ENCODE measurements around the gene RPN1.
"Not testable (repeated sequence)": the region's sequence is repeated elsewhere in the genome, so short reads cannot be mapped to it uniquely, and the experiment has no call there.

DNA sequence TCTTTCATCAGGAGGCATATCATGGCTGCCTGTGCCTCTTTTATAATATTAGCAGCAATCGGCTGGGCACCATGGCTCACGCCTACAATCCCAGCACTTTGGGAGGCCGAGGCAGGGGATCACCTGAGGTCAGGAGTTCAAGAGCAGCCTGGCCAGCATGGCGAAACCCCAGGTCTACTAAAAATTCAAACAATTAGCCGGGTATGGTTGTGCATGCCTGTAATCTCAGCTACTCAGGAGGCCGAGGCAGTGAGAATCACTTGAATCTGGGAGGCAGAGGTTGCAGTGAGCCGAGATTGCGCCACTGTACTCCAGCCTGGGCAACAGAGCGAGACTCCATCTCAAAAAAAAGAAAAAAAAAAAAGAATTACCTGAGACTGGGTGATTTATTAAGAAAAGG is 64.2 kb downstream of the RPN1 start:
- not testable (repeated sequence) for TF ChIP-seq CTCF, POLR2A (IDR thresholded peaks at IDR 0.05)

Measured in suprapubic skin (tissue), 3 donors.